Motor neuron (in vitro differentiated cells): ENCODE measurements around the gene MYRIP. TPM values are rescaled to one million over a fixed set of nuclear protein-coding genes. Genes with fewer than 3 reads are reported as not detected.

ENCODE experiments used
- ATAC-seq, 8 experiments: fragments of 200-7000 bp; cut with Tn5 transposase; replicated peaks in 6 of 8; 2 replicates each; pipeline ENCODE4 v1.8.0; 2021; ENCODE audit warnings: mild to moderate bottlenecking in 8 of 8, moderate library complexity in 8 of 8
- H3K27ac ChIP-seq, 2 donors: fragments of 250-450 bp; sonication (Bioruptor Pico); 2 replicates each; pipeline ENCODE4 v1.9.0; 2021; ENCODE audit warnings: antibody characterized with exemption in 2 of 2, mild to moderate bottlenecking in 2 of 2, moderate library complexity in 1 of 2
- H3K4me1 ChIP-seq, 2 donors: fragments of 250-450 bp; sonication (Bioruptor Pico); replicated peaks in 1 of 2; 2 replicates each; pipeline ENCODE4 v1.6.1; 2021; ENCODE audit warnings: antibody characterized with exemption in 2 of 2, mild to moderate bottlenecking in 2 of 2, moderate library complexity in 1 of 2
- H3K4me3 ChIP-seq, 5 donors: fragments of 250-450 bp; sonication (Bioruptor Pico); 2 replicates each; pipeline ENCODE4 v1.9.0; 2021; ENCODE audit warnings: antibody characterized with exemption in 5 of 5, mild to moderate bottlenecking in 5 of 5, moderate library complexity in 4 of 5
- WGBS, 10 experiments: fragments of 450-650 bp; shearing (Covaris generic); methylation state at CpG; one replicate each; pipeline ENCODE4 v1.0.0; 2022; 5-methylcytosine and 5-hydroxymethylcytosine counted together
- in situ Hi-C, 9 experiments: fragments of 400-800 bp; cut with MboI; loops; one replicate each; pipeline ENCODE4 v1.15.0; 2021; ENCODE audit warnings: low sequenced_read_pairs in 9 of 9, low pct_unique_long_range_greater_than_20kb in 2 of 9; ENCODE audit not compliant: unreplicated experiment in 9 of 9
- total RNA-seq, 8 experiments: library from RNA; unstranded; fragments of 300-600 nt; gene quantifications; 2 replicates each; pipeline versions ENCODE4 v1.2.3 to v1.2.4, GENCODE V29; 2022

MYRIP gene
- total RNA-seq, 8 experiments from 2014 or later = 1.5 to 10.1 (median 3.2) TPM

DNA sequence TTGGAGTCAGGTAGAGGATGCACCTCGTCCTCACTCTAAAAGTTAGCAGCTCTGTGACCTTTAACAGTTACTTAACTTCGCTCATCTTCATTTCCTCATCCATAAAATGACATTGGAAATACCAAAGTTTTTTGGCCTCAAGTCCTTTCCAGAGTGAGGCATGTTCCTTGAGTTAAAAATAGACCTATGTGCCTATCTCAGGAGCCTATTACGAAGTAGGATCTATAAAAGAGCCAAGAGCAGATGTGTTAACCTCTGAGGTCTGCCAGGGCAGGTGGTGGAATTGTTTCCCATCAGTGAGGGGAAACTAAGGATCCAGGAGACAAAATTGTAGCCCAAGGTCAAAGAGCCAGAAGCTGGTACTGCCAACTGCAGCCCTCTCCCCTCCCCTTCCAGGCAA lies 379.7 kb downstream of the MYRIP start:
- in situ Hi-C loops = loop anchor here in 7 of 9 experiments (25.0 kb wide), 4 partner anchors 123 to 652 kb away; partner anchors contain the start of gene EIF1B (in 3 of the 7)
- 30 to 100% (median 88%) methylated on average over 1 to 2 of the region's 3 CpGs; no CpG with 5 or more reads in 2 of the 10 experiments for whole genome bisulfite sequencing, 10 experiments
- Histone ChIP-seq H3K4me3 (no peak overlapping the region), H3K4me1 (peaks cover 2 to 6% of the 10 kb centered on the region in 2 donors), H3K27ac (no peak overlapping the region)
- ATAC-seq = no peak

DNA sequence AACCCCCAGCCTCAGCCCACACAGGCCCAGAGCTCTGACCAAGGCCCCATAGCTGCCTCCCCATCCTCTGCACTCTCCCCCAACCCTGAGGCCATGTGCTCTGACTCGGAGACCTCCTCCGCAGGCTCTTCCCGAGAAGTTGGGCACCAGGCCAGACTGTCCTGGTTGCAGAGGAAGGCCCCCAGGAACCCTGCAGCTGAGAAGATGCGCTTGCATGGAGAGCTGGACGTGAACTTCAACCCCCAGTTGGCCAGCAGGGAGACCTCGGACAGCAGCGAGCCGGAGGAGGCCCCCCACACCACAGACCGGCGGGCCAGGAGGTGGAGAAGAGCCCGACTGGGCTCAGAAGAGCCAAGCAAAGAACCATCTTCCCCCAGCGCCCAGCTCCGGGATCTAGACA lies 380.6 kb downstream of the MYRIP start:
- in situ Hi-C loops = loop anchor here (5.0 to 25.0 kb wide), 6 partner anchors 122 to 653 kb away; partner anchors contain the start of gene EIF1B (in 3 of the 9)
- H3K4me1 ChIP-seq = peaks cover 2 to 6% of the 10 kb centered on the region in 2 donors
- no peak for ATAC-seq
- WGBS, 10 experiments = 60 to 100% (median 90%) methylated on average over 1 to 7 of the region's 13 CpGs; no CpG with 5 or more reads in 7 of the 10 experiments
- H3K27ac ChIP-seq = no peak overlapping the region
- H3K4me3 ChIP-seq = no peak overlapping the region

GRCh38 chr3:40191251-40191650 lies 381.8 kb downstream of the MYRIP start:
- Histone ChIP-seq H3K27ac (no peak overlapping the region), H3K4me3 (no peak overlapping the region), H3K4me1 (peaks cover 2 to 6% of the 10 kb centered on the region in 2 donors)
- WGBS, 10 experiments = 20 to 89% (median 34%) methylated on average over 1 of the region's 1 CpG; no CpG with 5 or more reads in 6 of the 10 experiments
- no peak for ATAC-seq
- in situ Hi-C loops = loop anchor here (5.0 to 25.0 kb wide), 6 partner anchors 121 to 654 kb away; partner anchors contain the start of gene EIF1B (in 3 of the 9)

DNA sequence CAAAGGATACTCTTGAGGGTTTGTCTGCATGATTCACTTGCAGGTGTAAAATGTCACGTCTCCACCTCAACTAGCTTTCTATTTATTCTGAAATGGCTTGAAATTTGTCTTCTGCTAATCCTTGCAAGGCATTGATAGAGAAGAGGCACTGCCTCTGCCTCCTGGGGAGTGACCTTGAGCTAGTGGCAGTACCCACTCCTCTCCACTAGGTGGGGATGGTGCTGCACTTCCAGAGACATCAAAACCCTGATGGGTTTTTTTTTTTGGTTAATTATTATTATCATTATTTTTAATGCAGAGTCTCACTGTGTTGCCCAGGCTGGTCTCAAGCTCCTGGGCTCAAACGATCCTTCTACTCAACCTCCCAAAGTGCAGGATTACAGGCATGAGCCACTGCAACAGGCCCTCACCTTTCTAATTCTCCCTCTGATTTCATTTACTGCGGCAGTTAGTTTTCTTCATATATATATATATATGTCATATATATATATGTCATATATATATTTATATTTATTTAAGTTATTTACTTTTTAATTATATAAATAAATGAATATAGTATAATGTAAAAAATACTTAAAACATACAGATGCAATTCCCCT lies 382.5 kb downstream of the MYRIP start:
- WGBS, 10 experiments = 0 to 100% (median 11%) methylated on average over 1 to 3 of the region's 3 CpGs; no CpG with 5 or more reads in 3 of the 10 experiments
- Histone ChIP-seq H3K27ac (no peak overlapping the region), H3K4me1 (peaks cover under 1 to 2% of the 10 kb centered on the region in 2 donors), H3K4me3 (no peak overlapping the region)
- in situ Hi-C loops = loop anchor here (5.0 to 25.0 kb wide), 6 partner anchors 120 to 655 kb away; partner anchors contain the start of gene EIF1B (in 3 of the 9)
- peak; percentile 43 to 81 (median 55) for ATAC-seq

DNA sequence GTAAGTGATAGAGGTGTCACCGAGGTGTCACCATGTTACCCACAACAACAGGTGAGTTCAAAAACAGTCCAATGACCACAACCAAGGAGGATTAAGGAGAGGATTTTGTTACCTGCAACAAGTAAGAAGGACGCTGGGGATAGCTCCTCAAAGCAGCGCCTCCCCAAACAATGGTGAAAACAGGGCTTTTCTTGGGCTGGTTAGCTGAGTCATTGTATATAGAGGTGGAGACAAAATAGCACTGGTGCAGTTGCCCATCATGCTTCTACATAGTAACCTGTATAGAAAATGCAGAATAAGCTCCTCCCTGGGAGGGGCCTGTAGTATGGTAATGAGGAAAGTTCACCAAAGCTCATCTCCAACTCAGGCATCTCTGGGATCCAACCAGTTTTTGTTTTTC lies 383.2 kb downstream of the MYRIP start:
- no peak overlapping the region for H3K4me3 ChIP-seq
- ATAC-seq = peak in 7 of 8 experiments; percentile 32 to 97 (median 57)
- no peak overlapping the region for H3K27ac ChIP-seq
- peaks cover 0 to 2% of the 10 kb centered on the region in 2 donors for H3K4me1 ChIP-seq
- in situ Hi-C loops = loop anchor here (5.0 to 25.0 kb wide), 6 partner anchors 120 to 655 kb away; partner anchors contain the start of gene EIF1B (in 3 of the 9)
- 55 to 100% (median 80%) methylated on average over 1 to 3 of the region's 3 CpGs; no CpG with 5 or more reads in 3 of the 10 experiments for WGBS, 10 experiments

DNA sequence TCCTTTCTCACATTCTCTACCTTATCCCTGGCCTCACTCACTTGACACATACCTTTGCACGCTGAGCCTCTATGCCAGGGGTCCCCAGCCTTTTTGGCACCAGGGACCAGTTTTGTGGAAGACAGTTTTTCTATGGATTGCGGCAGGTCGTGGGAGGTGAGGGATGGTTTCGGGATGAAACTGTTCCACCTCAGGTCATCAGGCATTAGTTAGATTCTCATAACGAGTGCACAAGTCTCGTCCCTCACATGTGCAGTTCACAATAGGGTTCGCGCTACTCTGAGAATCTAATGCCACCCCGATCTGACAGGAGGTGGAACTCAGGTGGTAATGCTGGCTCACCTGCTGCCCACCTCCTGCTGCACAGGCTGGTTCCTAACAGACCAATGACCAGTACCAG lies 387.6 kb downstream of the MYRIP start:
- WGBS, 10 experiments = 0 to 100% (median 97%) methylated on average over 1 to 7 of the region's 9 CpGs; no CpG with 5 or more reads in 2 of the 10 experiments
- peaks cover 0 to 2% of the 10 kb centered on the region in 2 donors for H3K4me1 ChIP-seq
- ATAC-seq = no peak
- H3K4me3 ChIP-seq = no peak overlapping the region
- no peak overlapping the region for H3K27ac ChIP-seq
- in situ Hi-C loops = loop anchor here (10.0 to 25.0 kb wide), 5 partner anchors 115 to 660 kb away; partner anchors contain the start of gene EIF1B (in 3 of the 9)

- H3K27ac ChIP-seq = no peak overlapping the region
- WGBS, 10 experiments = 0 to 100% (median 84%) methylated on average over 2 to 6 of the region's 6 CpGs; no CpG with 5 or more reads in 1 of the 10 experiments
- H3K4me3 ChIP-seq = no peak overlapping the region
- in situ Hi-C loops = no loop called here
- no peaks in the 10 kb centered on the region for H3K4me1 ChIP-seq
- ATAC-seq = peak in 1 of 8 experiments; percentile 49
Observed at GRCh38 chr3:40200692-40201316, 391.4 kb downstream of the MYRIP start.

- WGBS, 10 experiments = 0 to 100% (median 38%) methylated on average over 1 to 2 of the region's 3 CpGs; no CpG with 5 or more reads in 4 of the 10 experiments
- in situ Hi-C loops = no loop called here
- H3K27ac ChIP-seq = no peak overlapping the region
- peak in 2 of 8 experiments; percentile 25 to 54 for ATAC-seq
- H3K4me3 ChIP-seq = no peak overlapping the region
- no peaks in the 10 kb centered on the region for H3K4me1 ChIP-seq
Observed at GRCh38 chr3:40201770-40202169, 392.4 kb downstream of the MYRIP start.

GRCh38 chr3:40206522-40206921 lies 397.1 kb downstream of the MYRIP start:
- no peaks in the 10 kb centered on the region for H3K4me1 ChIP-seq
- in situ Hi-C loops = no loop called here
- ATAC-seq = no peak
- H3K4me3 ChIP-seq = no peak overlapping the region
- H3K27ac ChIP-seq = no peak overlapping the region
- WGBS, 10 experiments = 42 to 100% (median 71%) methylated on average over 1 to 2 of the region's 2 CpGs; no CpG with 5 or more reads in 1 of the 10 experiments

DNA sequence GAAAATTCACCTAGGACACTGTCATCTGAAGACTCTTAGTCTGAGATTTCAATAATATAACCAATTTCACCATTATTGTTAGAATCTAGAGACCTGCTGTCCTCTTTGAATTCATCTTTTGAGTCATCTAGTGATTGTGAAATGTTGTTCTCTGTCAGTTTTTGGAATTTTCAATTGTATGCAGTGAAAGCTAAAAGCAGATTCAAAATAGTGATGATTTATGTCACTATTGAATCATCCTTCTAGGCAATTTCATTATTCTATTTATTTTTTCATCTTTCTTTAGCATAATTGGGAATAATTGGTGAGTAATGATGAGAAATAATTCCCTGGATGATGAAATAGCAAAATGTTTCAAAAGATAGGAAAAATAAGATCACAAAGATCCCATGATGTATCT lies 398.4 kb downstream of the MYRIP start:
- in situ Hi-C loops = no loop called here
- ATAC-seq = peak in 1 of 8 experiments; percentile 42
- H3K27ac ChIP-seq = no peak overlapping the region

DNA sequence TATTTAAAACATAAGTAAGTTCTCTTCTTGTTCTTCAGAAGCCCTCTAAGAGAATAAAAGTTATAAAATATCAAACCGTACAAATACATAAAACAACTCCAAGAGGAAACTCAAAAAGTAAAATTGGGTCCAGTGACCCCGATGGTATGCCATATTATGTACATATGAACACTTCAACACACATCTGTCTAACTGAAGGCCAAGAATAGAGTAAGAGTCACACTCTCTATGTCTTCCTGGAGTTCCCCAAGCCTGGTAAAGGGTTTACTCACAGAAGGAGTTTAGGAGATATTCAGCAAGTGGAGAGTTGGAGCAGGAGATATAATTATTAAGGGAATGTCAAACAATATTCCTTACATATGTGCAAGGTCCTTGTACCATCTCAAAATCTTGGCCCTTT lies 398.8 kb downstream of the MYRIP start:
- in situ Hi-C loops = no loop called here

More for the DNA sequence above, 398.4 kb downstream of the MYRIP start:
- Histone ChIP-seq H3K4me1 (no peaks in the 10 kb centered on the region), H3K4me3 (no peak overlapping the region)

DNA sequence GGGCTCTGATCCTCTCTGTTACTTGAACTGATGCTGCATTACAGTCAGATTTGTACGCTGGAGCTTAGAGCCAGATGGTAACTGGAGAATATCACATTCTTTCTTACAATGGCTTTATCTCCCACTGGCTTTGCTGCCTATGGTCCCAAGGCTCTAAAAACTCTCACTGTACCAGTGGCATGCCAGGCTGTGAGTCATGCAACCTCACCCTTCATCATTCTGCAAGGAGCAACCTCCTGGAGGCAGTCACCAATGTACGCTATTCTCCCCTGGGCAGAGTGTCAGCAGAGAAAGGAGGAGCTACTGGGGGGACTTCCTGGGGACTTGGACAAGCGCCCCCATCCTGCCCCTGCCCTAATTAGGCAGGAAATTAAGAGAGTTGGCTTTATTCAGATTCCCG lies 402.2 kb downstream of the MYRIP start:
- 0 to 100% (median 80%) methylated on average over 1 to 2 of the region's 4 CpGs; no CpG with 5 or more reads in 5 of the 10 experiments for WGBS, 10 experiments
- H3K4me1 ChIP-seq = no peaks in the 10 kb centered on the region
- no peak overlapping the region for H3K4me3 ChIP-seq
- in situ Hi-C loops = no loop called here
- H3K27ac ChIP-seq = no peak overlapping the region
- ATAC-seq = peak in 1 of 8 experiments; percentile 36

More for the DNA sequence above, 398.8 kb downstream of the MYRIP start:
- Histone ChIP-seq H3K4me1 (no peaks in the 10 kb centered on the region), H3K27ac (no peak overlapping the region), H3K4me3 (no peak overlapping the region)
- peak in 1 of 8 experiments; percentile 64 for ATAC-seq
- WGBS, 10 experiments = 0 to 100% (median 86%) methylated on average over 1 to 2 of the region's 2 CpGs

- Histone ChIP-seq H3K4me1 (no peaks in the 10 kb centered on the region), H3K27ac (no peak overlapping the region), H3K4me3 (no peak overlapping the region)
- ATAC-seq = no peak
- 0 to 100% (median 91%) methylated on average over 1 to 5 of the region's 5 CpGs; no CpG with 5 or more reads in 4 of the 10 experiments for WGBS, 10 experiments
- in situ Hi-C loops = no loop called here
Observed at GRCh38 chr3:40213556-40213955, 404.1 kb downstream of the MYRIP start.
